Lower leg skin (tissue), 4 donors: ENCODE data around the gene CA9. TPM values are rescaled to one million over a fixed set of nuclear protein-coding genes. Genes with fewer than 3 reads are reported as not detected.

Experiments used
- DNase-seq, 2 donors: peaks; one replicate each; pipeline ENCODE4 v3.0.0-alpha.2; 2019; ENCODE audit warnings: low spot score in 2 of 2
- H3K4me3 ChIP-seq: fragments of 200-600 bp; sonication (generic); 2 replicates; pipeline ENCODE4 v1.5.1; 2017; ENCODE audit warnings: mild to moderate bottlenecking, low read depth; ENCODE audit not compliant: poor library complexity, severe bottlenecking
- CTCF ChIP-seq, 3 donors: fragments of 450-650 bp; IDR thresholded peaks; one replicate each; pipeline ENCODE4 v1.5.1; 2016; ENCODE audit warnings: antibody characterized with exemption in 3 of 3, mild to moderate bottlenecking in 3 of 3, moderate library complexity in 2 of 3
- POLR2A ChIP-seq, 2 donors: fragments of 450-650 bp; IDR thresholded peaks; one replicate each; pipeline ENCODE4 v1.6.1; 2016 to 2017; ENCODE audit warnings: antibody characterized with exemption in 2 of 2, mild to moderate bottlenecking in 1 of 2, moderate library complexity in 1 of 2
- WGBS, 2 donors: methylation state at CpG; one replicate each; pipeline ENCODE4 v1.1.5; 2018; 5-methylcytosine and 5-hydroxymethylcytosine counted together
- intact Hi-C: fragments of 100-400 bp; cut with DNase I; formaldehyde crosslinking; loops from one replicate; pipeline ENCODE4 v1.15.0; 2023; ENCODE audit warnings: low total_unique reads
- total RNA-seq, 4 donors: library from RNA; depleted of rRNA; stranded (reverse); fragments of >200 nt; gene quantifications; one replicate each; pipeline ENCODE4 v1.1.0, GENCODE V29; 2016

The CA9 gene
- total RNA-seq, 4 donors from 2014 or later: 0.25 to 22.2 (median 4.2) TPM

- H3K4me3 ChIP-seq: no peak overlapping the region
- DNase-seq: no peak
- TF ChIP-seq CTCF (IDR thresholded peaks at IDR 0.05) (no peak), POLR2A (IDR thresholded peaks at IDR 0.05) (no peak)
- intact Hi-C loops: no loop called here
- WGBS, 2 donors: 86 to 87% methylated on average over 11 of the region's 11 CpGs
Observed at GRCh38 chr9:35712762-35713400, 39.2 kb downstream of the CA9 start.

- H3K4me3 ChIP-seq: no peak overlapping the region
- no peak for DNase-seq
- no peak for TF ChIP-seq CTCF (IDR thresholded peaks at IDR 0.05)
- no peak for TF ChIP-seq POLR2A (IDR thresholded peaks at IDR 0.05)
- intact Hi-C loops: no loop called here
- 93% methylated on average over 3 of the region's 3 CpGs for WGBS, 2 donors
Observed at GRCh38 chr9:35713578-35713977, 39.9 kb downstream of the CA9 start.

GRCh38 chr9:35714123-35714522 lies 40.4 kb downstream of the CA9 start:
- DNase-seq: no peak
- 93 to 98% methylated on average over 6 of the region's 6 CpGs for WGBS, 2 donors
- TF ChIP-seq POLR2A (IDR thresholded peaks at IDR 0.05): no peak
- no peak for TF ChIP-seq CTCF (IDR thresholded peaks at IDR 0.05)

GRCh38 chr9:35714579-35715252 lies 41.0 kb downstream of the CA9 start:
- TF ChIP-seq POLR2A (IDR thresholded peaks at IDR 0.05): no peak
- TF ChIP-seq CTCF (IDR thresholded peaks at IDR 0.05): no peak
- WGBS, 2 donors: 91 to 95% methylated on average over 12 to 13 of the region's 13 CpGs
- no peak overlapping the region for H3K4me3 ChIP-seq
- no peak for DNase-seq
- intact Hi-C loops: no loop called here

More at GRCh38 chr9:35714123-35714522, 40.4 kb downstream of the CA9 start:
- intact Hi-C loops: no loop called here
- no peak overlapping the region for H3K4me3 ChIP-seq

GRCh38 chr9:35716230-35716629 lies 42.5 kb downstream of the CA9 start:
- no peak for DNase-seq
- intact Hi-C loops: no loop called here
- no peak for TF ChIP-seq CTCF (IDR thresholded peaks at IDR 0.05)
- no peak for TF ChIP-seq POLR2A (IDR thresholded peaks at IDR 0.05)
- 86 to 94% methylated on average over 4 of the region's 4 CpGs for WGBS, 2 donors
- no peak overlapping the region for H3K4me3 ChIP-seq
